ENCODE measurements around the gene TMEM182. TPM values are rescaled to one million over a fixed set of nuclear protein-coding genes. Genes with fewer than 3 reads are reported as not detected.

TMEM182 gene
- total RNA-seq, 1 donor from 2014 or later: 6.4 TPM

GRCh38 chr2:102790091-102790455, 28.2 kb downstream of the TMEM182 start:
- Mint-ChIP-seq H3K27ac (no peak overlapping the region), H3K36me3 (ENCODE audit: insufficient read depth) (peaks cover 2% of the 10 kb centered on the region), H3K9me3 (ENCODE audit: low read depth) (no peaks in the 10 kb centered on the region), H3K27me3 (no peaks in the 10 kb centered on the region), H3K4me3 (ENCODE audit: low read depth) (no peak overlapping the region), H3K4me1 (ENCODE audit: low read depth) (no peaks in the 10 kb centered on the region)
- no peak for TF ChIP-seq CTCF (IDR thresholded peaks at IDR 0.05; ENCODE audit: unreplicated experiment)
- no peak for DNase-seq (ENCODE audit: low spot score, unreplicated experiment)

GRCh38 chr2:102792568-102793208, 30.9 kb downstream of the TMEM182 start:
- Mint-ChIP-seq H3K27ac (no peak overlapping the region), H3K36me3 (ENCODE audit: insufficient read depth) (no peaks in the 10 kb centered on the region), H3K9me3 (ENCODE audit: low read depth) (no peaks in the 10 kb centered on the region), H3K27me3 (no peaks in the 10 kb centered on the region), H3K4me1 (ENCODE audit: low read depth) (peaks cover 7% of the 10 kb centered on the region), H3K4me3 (ENCODE audit: low read depth) (no peak overlapping the region)
- no peak for DNase-seq (ENCODE audit: low spot score, unreplicated experiment)
- no peak for TF ChIP-seq CTCF (IDR thresholded peaks at IDR 0.05; ENCODE audit: unreplicated experiment)

GRCh38 chr2:102795641-102796040, 33.8 kb downstream of the TMEM182 start:
- no peak for TF ChIP-seq CTCF (IDR thresholded peaks at IDR 0.05; ENCODE audit: unreplicated experiment)
- Mint-ChIP-seq H3K36me3 (ENCODE audit: insufficient read depth) (peaks cover 23% of the 10 kb centered on the region), H3K9me3 (ENCODE audit: low read depth) (peaks cover 15% of the 10 kb centered on the region), H3K27ac (no peak overlapping the region), H3K4me1 (ENCODE audit: low read depth) (peaks cover 7% of the 10 kb centered on the region), H3K4me3 (ENCODE audit: low read depth) (no peak overlapping the region), H3K27me3 (no peaks in the 10 kb centered on the region)
- no peak for DNase-seq (ENCODE audit: low spot score, unreplicated experiment)

- TF ChIP-seq CTCF (IDR thresholded peaks at IDR 0.05; ENCODE audit: unreplicated experiment): no peak
- peaks cover 29% of the 10 kb centered on the region for H3K36me3 Mint-ChIP-seq (ENCODE audit: insufficient read depth)
- H3K9me3 Mint-ChIP-seq (ENCODE audit: low read depth): peaks cover 22% of the 10 kb centered on the region
- no peak overlapping the region for H3K4me3 Mint-ChIP-seq (ENCODE audit: low read depth)
- H3K4me1 Mint-ChIP-seq (ENCODE audit: low read depth): peaks cover 7% of the 10 kb centered on the region
- H3K27ac Mint-ChIP-seq: no peak overlapping the region
- no peak for DNase-seq (ENCODE audit: low spot score, unreplicated experiment)
- no peaks in the 10 kb centered on the region for H3K27me3 Mint-ChIP-seq
Measured at GRCh38 chr2:102796337-102796736, 34.5 kb downstream of the TMEM182 start.

GRCh38 chr2:102797486-102797885, 35.7 kb downstream of the TMEM182 start:
- peaks cover 40% of the 10 kb centered on the region for H3K36me3 Mint-ChIP-seq (ENCODE audit: insufficient read depth)
- no peaks in the 10 kb centered on the region for H3K27me3 Mint-ChIP-seq
- peaks cover 7% of the 10 kb centered on the region for H3K4me1 Mint-ChIP-seq (ENCODE audit: low read depth)
- H3K27ac Mint-ChIP-seq: no peak overlapping the region
- peaks cover 31% of the 10 kb centered on the region for H3K9me3 Mint-ChIP-seq (ENCODE audit: low read depth)
- TF ChIP-seq CTCF (IDR thresholded peaks at IDR 0.05; ENCODE audit: unreplicated experiment): no peak
- no peak for DNase-seq (ENCODE audit: low spot score, unreplicated experiment)
- no peak overlapping the region for H3K4me3 Mint-ChIP-seq (ENCODE audit: low read depth)
